ENCODE results near the gene AGER.
"Not testable (repeated sequence)": the region's sequence is repeated elsewhere in the genome, so short reads cannot be mapped to it uniquely, and the experiment has no call there.

Gene AGER

GRCh38 chr6:32198345-32198696 lies 14.3 kb upstream of the AGER start:
- no peak for DNase-seq

- DNase-seq = no peak
Measured at GRCh38 chr6:32196682-32197616, 12.9 kb upstream of the AGER start.

GRCh38 chr6:32195902-32196681 lies 12.0 kb upstream of the AGER start:
- DNase-seq = peak; percentile 48 to 59

GRCh38 chr6:32195652-32195901 lies 11.5 kb upstream of the AGER start:
- DNase-seq = peak; percentile 98 to 100

GRCh38 chr6:32194825-32195651 lies 11.0 kb upstream of the AGER start:
- peak in 1 of 2 experiments; percentile 12 for DNase-seq

GRCh38 chr6:32194388-32194787 lies 10.3 kb upstream of the AGER start:
- DNase-seq = no peak

GRCh38 chr6:32193096-32193495 lies 9.0 kb upstream of the AGER start:
- not testable (repeated sequence) for DNase-seq

- DNase-seq = peak; percentile 39 to 42
Measured at GRCh38 chr6:32192608-32193039, 8.6 kb upstream of the AGER start, which contains the start of gene GPSM3. Gene GPSM3, minus strand, starts transcription at chr6:32192643. Its CDS starts 130 bp downstream, at chr6:32192513.

GRCh38 chr6:32191696-32192607 lies 7.9 kb upstream of the AGER start:
- DNase-seq = no peak

- no peak for DNase-seq
Measured at GRCh38 chr6:32190911-32191677, 7.0 kb upstream of the AGER start.

- peak; percentile 83 to 85 for DNase-seq
Measured at GRCh38 chr6:32190054-32190851, 6.2 kb upstream of the AGER start, which contains the start of gene PBX2. Gene PBX2, minus strand, starts transcription at chr6:32190202. Its CDS starts 287 bp downstream, at chr6:32189915.

- no peak for DNase-seq
Measured at GRCh38 chr6:32189742-32190053, 5.6 kb upstream of the AGER start.

GRCh38 chr6:32189069-32189741 lies 5.2 kb upstream of the AGER start:
- no peak for DNase-seq

- no peak for DNase-seq
Measured at GRCh38 chr6:32188381-32189068, 4.5 kb upstream of the AGER start.

GRCh38 chr6:32187725-32188380 lies 3.8 kb upstream of the AGER start:
- DNase-seq = not testable (repeated sequence)

- DNase-seq = no peak
Measured at GRCh38 chr6:32187009-32187709, 3.1 kb upstream of the AGER start.

GRCh38 chr6:32186151-32186840 lies 2.2 kb upstream of the AGER start:
- not testable (repeated sequence) for DNase-seq

All from stimulated activated CD4-positive, alpha-beta T cell treated with anti-CD3 and anti-CD28 coated beads, Interleukin-4, amount 100 ng/mL, for 4 hours (primary cell).